ENCODE measurements around the gene CDADC1.

The CDADC1 gene

GRCh38 chr13:49297338-49297737 is 49.6 kb downstream of the CDADC1 start:
- no peak for DNase-seq

- no peak for DNase-seq
These were observed 50.7 kb downstream of the CDADC1 start for GRCh38 chr13:49298416-49298815.

- no peak for DNase-seq
These were observed 51.3 kb downstream of the CDADC1 start for GRCh38 chr13:49298903-49299605.

- no peak for DNase-seq
These were observed 52.6 kb downstream of the CDADC1 start for GRCh38 chr13:49300276-49300675.

GRCh38 chr13:49300739-49301589 is 53.2 kb downstream of the CDADC1 start:
- DNase-seq = peak; percentile 67

GRCh38 chr13:49302222-49302621 is 54.5 kb downstream of the CDADC1 start:
- no peak for DNase-seq

GRCh38 chr13:49302817-49303216 is 55.1 kb downstream of the CDADC1 start:
- DNase-seq = peak; percentile 50

GRCh38 chr13:49303533-49304252 is 56.0 kb downstream of the CDADC1 start:
- no peak for DNase-seq

GRCh38 chr13:49304356-49304755 is 56.6 kb downstream of the CDADC1 start:
- DNase-seq = no peak

- DNase-seq = no peak
These were observed 57.3 kb downstream of the CDADC1 start for GRCh38 chr13:49304763-49305700.

- DNase-seq = no peak
These were observed 58.2 kb downstream of the CDADC1 start for GRCh38 chr13:49305792-49306425.

GRCh38 chr13:49307365-49307764 is 59.6 kb downstream of the CDADC1 start:
- DNase-seq = no peak

GRCh38 chr13:49308097-49308875 is 60.6 kb downstream of the CDADC1 start:
- no peak for DNase-seq

GRCh38 chr13:49308921-49309408 is 61.2 kb downstream of the CDADC1 start:
- DNase-seq = no peak

- DNase-seq = no peak
These were observed 62.5 kb downstream of the CDADC1 start for GRCh38 chr13:49310251-49310650.

GRCh38 chr13:49311816-49312215 is 64.1 kb downstream of the CDADC1 start:
- no peak for DNase-seq

- DNase-seq = no peak
These were observed 66.7 kb downstream of the CDADC1 start for GRCh38 chr13:49314344-49314882.

- DNase-seq = no peak
These were observed 67.4 kb downstream of the CDADC1 start for GRCh38 chr13:49315036-49315565.

GRCh38 chr13:49315756-49316482 is 68.2 kb downstream of the CDADC1 start:
- DNase-seq = no peak

- DNase-seq = no peak
These were observed 71.8 kb downstream of the CDADC1 start for GRCh38 chr13:49319551-49319950.

Measured in RPMI8226 (cell line).